ENCODE data around the gene ANKRD6. TPM values are rescaled to one million over a fixed set of nuclear protein-coding genes. Genes with fewer than 3 reads are reported as not detected.

Gene ANKRD6
- total RNA-seq, 1 experiment from 2014 or later: 13.9 TPM

DNA sequence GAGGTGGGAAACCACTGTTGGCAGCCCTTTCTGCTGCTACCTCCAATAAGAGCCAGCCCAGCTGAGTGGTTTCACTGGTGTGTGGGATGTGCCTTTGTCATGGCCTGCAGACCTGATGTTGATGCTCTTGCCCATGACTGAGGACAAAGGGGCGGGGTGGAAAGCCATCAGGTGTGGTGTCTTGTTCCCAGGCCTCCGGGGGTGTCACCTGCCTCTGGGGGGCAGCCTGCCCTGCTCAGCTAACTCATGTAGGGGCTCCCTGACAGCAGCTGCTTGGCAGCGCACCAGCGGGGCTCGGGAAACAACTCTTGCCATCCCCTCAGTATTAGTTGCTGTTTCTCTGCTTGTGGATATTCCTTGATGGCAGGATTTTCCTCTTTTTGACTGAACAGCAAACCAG lies 114.3 kb downstream of the ANKRD6 start (continued):
- TF ChIP-seq USF1 (CRISPR knock-in tag; IDR thresholded peaks at IDR 0.05) (no peak), ZNF317 (CRISPR knock-in tag; IDR thresholded peaks at IDR 0.05; ENCODE audit: borderline replicate concordance, low read depth) (no peak), JUN (CRISPR knock-in tag; IDR thresholded peaks at IDR 0.05) (no peak), TCF7 (CRISPR knock-in tag; IDR thresholded peaks at IDR 0.05; ENCODE audit: low read depth) (no peak), HMGA2 (CRISPR knock-in tag; IDR thresholded peaks at IDR 0.05) (no peak), ZNF219 (CRISPR knock-in tag; IDR thresholded peaks at IDR 0.05; ENCODE audit: borderline replicate concordance) (no peak), FOXJ3 (CRISPR knock-in tag; IDR thresholded peaks at IDR 0.05; ENCODE audit: borderline replicate concordance) (no peak), TEAD4 (CRISPR knock-in tag; IDR thresholded peaks at IDR 0.05) (no peak)

DNA sequence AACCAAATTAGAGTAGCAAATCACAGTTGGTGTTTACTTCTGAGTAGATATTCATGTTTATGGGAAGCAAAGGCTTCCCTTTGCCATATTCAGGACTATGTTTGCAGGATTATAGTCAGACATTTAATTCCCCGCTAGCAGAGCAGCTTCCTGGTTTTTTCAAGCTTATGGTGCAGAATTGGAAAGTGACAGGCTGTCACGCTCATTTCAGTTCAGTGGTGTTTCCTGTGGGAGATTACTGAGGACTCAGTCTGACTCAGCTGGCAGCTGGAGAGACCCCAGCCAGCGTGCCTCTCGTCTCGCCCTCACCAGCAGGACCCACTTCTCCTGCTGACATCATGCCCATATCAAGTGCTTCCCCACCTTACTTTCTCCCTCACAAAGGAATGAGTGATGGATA lies 120.5 kb downstream of the ANKRD6 start:
- CTCF ChIA-PET: interaction anchor here (1.2 kb wide), 1 partner anchor 59 kb away, joined by 3 read pairs; no protein-coding TSS in a partner anchor
- Mint-ChIP-seq H3K27ac (no peak overlapping the region), H3K27me3 (ENCODE audit: low read depth) (peaks cover 10% of the 10 kb centered on the region), H3K36me3 (peaks cover 16% of the 10 kb centered on the region), H3K9me3 (peaks cover 18% of the 10 kb centered on the region), H3K4me3 (no peak overlapping the region), H3K4me1 (peaks cover 25% of the 10 kb centered on the region)
- ATAC-seq (no peak), DNase-seq (ENCODE audit: low spot score) (no peak)
- TF ChIP-seq TEAD1 (CRISPR knock-in tag; IDR thresholded peaks at IDR 0.05) (no peak), OVOL2 (CRISPR knock-in tag; IDR thresholded peaks at IDR 0.05; ENCODE audit: borderline replicate concordance) (no peak), ZBTB21 (CRISPR knock-in tag; IDR thresholded peaks at IDR 0.05; ENCODE audit: borderline replicate concordance) (no peak), NR3C1 (CRISPR knock-in tag; conservative IDR thresholded peaks at IDR 0.05; ENCODE audit: low read depth) (no peak), RORB (CRISPR knock-in tag; IDR thresholded peaks at IDR 0.05) (no peak), EMX1 (CRISPR knock-in tag; IDR thresholded peaks at IDR 0.05) (no peak), JUN (CRISPR knock-in tag; IDR thresholded peaks at IDR 0.05) (no peak), ZNF263 (CRISPR knock-in tag; IDR thresholded peaks at IDR 0.05; ENCODE audit: low read depth) (no peak)
- POLR2A ChIA-PET: no interaction called here

- POLR2A ChIA-PET: no interaction called here
These were observed 121.2 kb downstream of the ANKRD6 start for GRCh38 chr6:89554106-89554505.

DNA sequence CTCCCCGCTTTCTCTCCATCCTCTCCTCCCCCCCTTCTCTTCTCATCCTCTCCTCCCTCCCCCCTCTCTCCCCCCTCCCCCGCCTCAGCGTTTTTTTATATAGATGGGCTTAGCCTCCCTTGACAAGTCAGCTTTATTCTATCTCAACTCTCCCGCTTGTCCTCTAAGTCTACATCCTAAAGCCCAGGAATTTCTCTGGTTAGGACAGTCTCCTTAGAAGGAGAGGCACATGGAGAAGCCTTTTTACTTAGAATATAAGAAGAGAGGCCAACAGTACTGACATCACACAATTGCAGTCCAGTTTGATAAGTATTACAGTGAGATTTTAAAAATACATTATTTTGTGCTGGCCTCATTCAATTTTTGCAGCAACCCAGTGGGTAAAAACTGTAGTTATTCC lies 122.1 kb downstream of the ANKRD6 start:
- Mint-ChIP-seq H3K27ac (no peak overlapping the region), H3K27me3 (ENCODE audit: low read depth) (peaks cover 10% of the 10 kb centered on the region), H3K4me1 (peaks cover 25% of the 10 kb centered on the region), H3K4me3 (no peak overlapping the region), H3K9me3 (peaks cover 29% of the 10 kb centered on the region), H3K36me3 (peaks cover 17% of the 10 kb centered on the region)
- CTCF ChIA-PET: no interaction called here
- ATAC-seq: no peak
- DNase-seq (ENCODE audit: low spot score): no peak
- POLR2A ChIA-PET: no interaction called here
- TF ChIP-seq TEAD1 (CRISPR knock-in tag; IDR thresholded peaks at IDR 0.05): no peak
- TF ChIP-seq, protein P1, sequence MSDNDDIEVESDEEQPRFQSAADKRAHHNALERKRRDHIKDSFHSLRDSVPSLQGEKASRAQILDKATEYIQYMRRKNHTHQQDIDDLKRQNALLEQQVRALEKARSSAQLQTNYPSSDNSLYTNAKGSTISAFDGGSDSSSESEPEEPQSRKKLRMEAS (CRISPR knock-in tag; IDR thresholded peaks at IDR 0.05): no peak
- TF ChIP-seq, protein P2, sequence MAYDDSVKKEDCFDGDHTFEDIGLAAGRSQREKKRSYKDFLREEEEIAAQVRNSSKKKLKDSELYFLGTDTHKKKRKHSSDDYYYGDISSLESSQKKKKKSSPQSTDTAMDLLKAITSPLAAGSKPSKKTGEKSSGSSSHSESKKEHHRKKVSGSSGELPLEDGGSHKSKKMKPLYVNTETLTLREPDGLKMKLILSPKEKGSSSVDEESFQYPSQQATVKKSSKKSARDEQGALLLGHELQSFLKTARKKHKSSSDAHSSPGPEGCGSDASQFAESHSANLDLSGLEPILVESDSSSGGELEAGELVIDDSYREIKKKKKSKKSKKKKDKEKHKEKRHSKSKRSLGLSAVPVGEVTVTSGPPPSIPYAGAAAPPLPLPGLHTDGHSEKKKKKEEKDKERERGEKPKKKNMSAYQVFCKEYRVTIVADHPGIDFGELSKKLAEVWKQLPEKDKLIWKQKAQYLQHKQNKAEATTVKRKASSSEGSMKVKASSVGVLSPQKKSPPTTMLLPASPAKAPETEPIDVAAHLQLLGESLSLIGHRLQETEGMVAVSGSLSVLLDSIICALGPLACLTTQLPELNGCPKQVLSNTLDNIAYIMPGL (CRISPR knock-in tag; IDR thresholded peaks at IDR 0.05): no peak
- no peak for TF ChIP-seq FOXJ3 (CRISPR knock-in tag; IDR thresholded peaks at IDR 0.05; ENCODE audit: borderline replicate concordance)
- no peak for TF ChIP-seq ZNF219 (CRISPR knock-in tag; IDR thresholded peaks at IDR 0.05; ENCODE audit: borderline replicate concordance)
- TF ChIP-seq SOX15 (CRISPR knock-in tag; IDR thresholded peaks at IDR 0.05): no peak
- no peak for TF ChIP-seq NR2C2 (CRISPR knock-in tag; IDR thresholded peaks at IDR 0.05)
- TF ChIP-seq, protein P3, sequence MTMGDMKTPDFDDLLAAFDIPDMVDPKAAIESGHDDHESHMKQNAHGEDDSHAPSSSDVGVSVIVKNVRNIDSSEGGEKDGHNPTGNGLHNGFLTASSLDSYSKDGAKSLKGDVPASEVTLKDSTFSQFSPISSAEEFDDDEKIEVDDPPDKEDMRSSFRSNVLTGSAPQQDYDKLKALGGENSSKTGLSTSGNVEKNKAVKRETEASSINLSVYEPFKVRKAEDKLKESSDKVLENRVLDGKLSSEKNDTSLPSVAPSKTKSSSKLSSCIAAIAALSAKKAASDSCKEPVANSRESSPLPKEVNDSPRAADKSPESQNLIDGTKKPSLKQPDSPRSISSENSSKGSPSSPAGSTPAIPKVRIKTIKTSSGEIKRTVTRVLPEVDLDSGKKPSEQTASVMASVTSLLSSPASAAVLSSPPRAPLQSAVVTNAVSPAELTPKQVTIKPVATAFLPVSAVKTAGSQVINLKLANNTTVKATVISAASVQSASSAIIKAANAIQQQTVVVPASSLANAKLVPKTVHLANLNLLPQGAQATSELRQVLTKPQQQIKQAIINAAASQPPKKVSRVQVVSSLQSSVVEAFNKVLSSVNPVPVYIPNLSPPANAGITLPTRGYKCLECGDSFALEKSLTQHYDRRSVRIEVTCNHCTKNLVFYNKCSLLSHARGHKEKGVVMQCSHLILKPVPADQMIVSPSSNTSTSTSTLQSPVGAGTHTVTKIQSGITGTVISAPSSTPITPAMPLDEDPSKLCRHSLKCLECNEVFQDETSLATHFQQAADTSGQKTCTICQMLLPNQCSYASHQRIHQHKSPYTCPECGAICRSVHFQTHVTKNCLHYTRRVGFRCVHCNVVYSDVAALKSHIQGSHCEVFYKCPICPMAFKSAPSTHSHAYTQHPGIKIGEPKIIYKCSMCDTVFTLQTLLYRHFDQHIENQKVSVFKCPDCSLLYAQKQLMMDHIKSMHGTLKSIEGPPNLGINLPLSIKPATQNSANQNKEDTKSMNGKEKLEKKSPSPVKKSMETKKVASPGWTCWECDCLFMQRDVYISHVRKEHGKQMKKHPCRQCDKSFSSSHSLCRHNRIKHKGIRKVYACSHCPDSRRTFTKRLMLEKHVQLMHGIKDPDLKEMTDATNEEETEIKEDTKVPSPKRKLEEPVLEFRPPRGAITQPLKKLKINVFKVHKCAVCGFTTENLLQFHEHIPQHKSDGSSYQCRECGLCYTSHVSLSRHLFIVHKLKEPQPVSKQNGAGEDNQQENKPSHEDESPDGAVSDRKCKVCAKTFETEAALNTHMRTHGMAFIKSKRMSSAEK (CRISPR knock-in tag; IDR thresholded peaks at IDR 0.05; ENCODE audit: borderline replicate concordance): no peak

More at GRCh38 chr6:89554106-89554505, 121.2 kb downstream of the ANKRD6 start:
- peaks cover 10% of the 10 kb centered on the region for H3K27me3 Mint-ChIP-seq (ENCODE audit: low read depth)
- H3K4me3 Mint-ChIP-seq: no peak overlapping the region
- TF ChIP-seq CREB1 (CRISPR knock-in tag; IDR thresholded peaks at IDR 0.05): no peak
- TF ChIP-seq, protein P4, sequence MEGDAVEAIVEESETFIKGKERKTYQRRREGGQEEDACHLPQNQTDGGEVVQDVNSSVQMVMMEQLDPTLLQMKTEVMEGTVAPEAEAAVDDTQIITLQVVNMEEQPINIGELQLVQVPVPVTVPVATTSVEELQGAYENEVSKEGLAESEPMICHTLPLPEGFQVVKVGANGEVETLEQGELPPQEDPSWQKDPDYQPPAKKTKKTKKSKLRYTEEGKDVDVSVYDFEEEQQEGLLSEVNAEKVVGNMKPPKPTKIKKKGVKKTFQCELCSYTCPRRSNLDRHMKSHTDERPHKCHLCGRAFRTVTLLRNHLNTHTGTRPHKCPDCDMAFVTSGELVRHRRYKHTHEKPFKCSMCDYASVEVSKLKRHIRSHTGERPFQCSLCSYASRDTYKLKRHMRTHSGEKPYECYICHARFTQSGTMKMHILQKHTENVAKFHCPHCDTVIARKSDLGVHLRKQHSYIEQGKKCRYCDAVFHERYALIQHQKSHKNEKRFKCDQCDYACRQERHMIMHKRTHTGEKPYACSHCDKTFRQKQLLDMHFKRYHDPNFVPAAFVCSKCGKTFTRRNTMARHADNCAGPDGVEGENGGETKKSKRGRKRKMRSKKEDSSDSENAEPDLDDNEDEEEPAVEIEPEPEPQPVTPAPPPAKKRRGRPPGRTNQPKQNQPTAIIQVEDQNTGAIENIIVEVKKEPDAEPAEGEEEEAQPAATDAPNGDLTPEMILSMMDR (IDR thresholded peaks at IDR 0.05): no peak
- H3K4me1 Mint-ChIP-seq: peaks cover 25% of the 10 kb centered on the region
- CTCF ChIA-PET: interaction anchor here (1.2 kb wide), 1 partner anchor 58 kb away, joined by 3 read pairs; no protein-coding TSS in a partner anchor
- H3K9me3 Mint-ChIP-seq: peaks cover 25% of the 10 kb centered on the region
- H3K27ac Mint-ChIP-seq: no peak overlapping the region
- peaks cover 17% of the 10 kb centered on the region for H3K36me3 Mint-ChIP-seq
- DNase-seq (ENCODE audit: low spot score) (no peak), ATAC-seq (no peak)
